HG03159 (cell line): ENCODE measurements around the gene ZNF514.
"Not testable (repeated sequence)": the region's sequence is repeated elsewhere in the genome, so short reads cannot be mapped to it uniquely, and the experiment has no call there.

Experiments
- ATAC-seq: cut with Tn5 transposase; IDR thresholded peaks from one replicate; pipeline ENCODE4 v1.9.1; 2021; ENCODE audit warnings: mild to moderate bottlenecking, moderate library complexity; ENCODE audit not compliant: unreplicated experiment

The ZNF514 gene

DNA sequence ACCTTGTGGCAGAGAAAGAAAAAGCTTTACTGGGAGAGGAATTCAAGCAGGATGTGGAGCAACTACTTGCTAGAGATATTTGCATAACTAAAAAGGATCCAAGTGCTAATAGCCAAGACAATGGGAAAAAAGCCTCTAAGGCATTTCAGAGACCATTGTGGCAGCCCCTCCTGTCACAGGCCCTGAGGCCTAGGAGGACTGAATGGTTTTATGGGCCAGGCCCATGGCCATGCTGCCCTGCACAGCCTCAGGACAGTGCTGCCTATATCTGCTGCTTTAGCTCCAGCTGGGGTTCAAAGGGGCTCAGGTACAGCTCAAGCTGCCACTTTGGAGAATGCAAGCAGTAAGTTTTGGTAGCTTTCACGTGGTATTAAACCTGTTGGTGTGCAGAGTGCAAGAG is 20.9 kb downstream of the ZNF514 start:
- no peak for ATAC-seq

GRCh38 chr2:95122197-95122551 is 37.5 kb downstream of the ZNF514 start:
- ATAC-seq, result peak; percentile 18

- peak; percentile 95 for ATAC-seq
These were observed 38.0 kb downstream of the ZNF514 start, which contains the start of gene MRPS5 for GRCh38 chr2:95121407-95122196. Gene MRPS5 (minus strand): TSS chr2:95121808. CDS start chr2:95121791, 17 bp downstream.

DNA sequence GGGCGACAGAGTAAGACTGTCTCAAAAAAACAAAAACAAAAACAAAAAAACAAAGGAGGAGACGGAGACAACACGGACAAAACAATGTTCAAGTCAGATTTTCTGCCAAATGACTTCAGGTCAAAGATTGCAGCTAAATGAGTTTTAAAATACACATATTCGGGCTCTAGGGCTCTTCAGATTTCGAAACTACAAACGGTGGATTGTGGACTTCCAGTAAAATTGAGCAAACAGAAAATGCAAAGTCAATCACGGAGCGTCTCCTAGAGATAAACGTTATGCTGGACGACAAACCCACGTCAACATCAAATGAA is 38.6 kb downstream of the ZNF514 start:
- ATAC-seq, result no peak

DNA sequence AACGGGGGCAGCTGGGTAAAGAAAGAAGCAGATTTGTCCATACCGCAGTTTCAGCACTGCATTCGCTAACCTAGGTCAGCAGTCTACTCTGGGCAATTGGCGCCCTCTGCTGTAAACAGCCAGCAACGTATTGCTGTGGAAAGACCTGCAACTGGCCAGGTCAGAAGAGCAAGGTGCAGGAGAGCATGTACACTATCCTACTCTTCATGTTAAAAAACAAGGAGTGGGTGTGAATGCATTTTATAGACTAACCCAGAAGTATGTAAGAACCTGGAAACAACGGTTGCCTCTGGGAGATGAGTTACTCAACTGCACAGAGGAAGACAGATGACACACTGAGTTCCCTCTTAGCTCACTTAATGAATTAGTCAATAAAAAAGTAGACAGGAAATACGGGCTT is 44.2 kb downstream of the ZNF514 start:
- ATAC-seq, result peak; percentile 95

GRCh38 chr2:95113464-95113863 is 46.2 kb downstream of the ZNF514 start:
- no peak for ATAC-seq

DNA sequence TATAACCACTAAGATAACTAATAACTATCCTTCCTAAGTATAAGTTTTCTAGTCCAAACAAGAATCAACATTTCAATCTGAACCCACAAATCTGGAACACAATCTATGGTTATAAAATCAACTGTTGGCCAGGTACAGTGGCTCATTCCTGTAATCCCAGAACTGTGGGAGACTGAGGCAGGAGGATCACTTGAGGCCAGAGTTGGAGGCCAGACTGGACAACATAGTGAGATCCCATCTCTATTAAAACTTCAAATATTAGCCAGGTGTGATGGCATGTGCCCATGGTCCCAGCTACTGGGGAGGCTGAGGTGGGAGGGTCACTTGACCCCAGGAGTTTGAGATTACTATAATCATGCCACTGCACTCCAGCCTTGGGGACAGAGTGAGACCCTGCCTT is 49.3 kb downstream of the ZNF514 start:
- no peak for ATAC-seq

GRCh38 chr2:95109260-95109659 is 50.4 kb downstream of the ZNF514 start:
- no peak for ATAC-seq

DNA sequence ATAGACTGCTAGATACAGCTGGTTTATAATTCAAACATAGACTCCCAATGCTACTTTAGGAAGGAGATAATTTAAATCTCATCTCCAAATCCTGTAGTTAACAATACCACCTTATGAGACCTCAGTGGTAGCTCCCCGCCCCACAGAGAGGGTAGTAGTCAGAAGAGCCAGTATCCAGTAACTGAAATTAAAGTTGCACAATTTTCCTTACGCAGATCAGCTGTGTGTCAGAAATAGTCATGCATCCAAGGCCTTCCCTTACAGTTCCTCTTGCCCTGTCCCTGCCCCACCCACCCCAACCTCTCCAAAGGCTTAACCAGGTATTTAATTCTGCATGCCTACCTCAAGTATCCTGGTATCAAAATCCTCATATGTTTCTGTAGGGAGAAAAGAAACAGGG is 53.6 kb downstream of the ZNF514 start:
- ATAC-seq, result no peak

DNA sequence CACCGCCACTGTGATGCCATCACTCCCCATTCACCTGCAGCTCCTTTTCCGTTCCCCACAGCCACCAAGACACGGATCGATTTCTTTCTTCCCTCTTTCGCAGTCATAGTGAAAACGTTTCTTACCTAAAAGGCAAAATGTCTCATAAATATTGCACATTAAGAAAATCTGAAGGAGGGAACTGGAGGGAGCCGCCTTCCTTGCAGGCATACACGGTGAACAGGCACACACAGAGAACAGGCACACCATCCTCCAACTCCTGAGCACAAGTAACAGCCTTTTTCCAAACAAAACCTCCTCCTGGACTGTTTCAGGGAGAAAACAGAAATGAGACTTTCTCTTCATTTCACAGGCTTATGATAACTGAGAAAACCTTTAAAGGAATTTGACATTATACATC is 55.0 kb downstream of the ZNF514 start:
- ATAC-seq, result no peak

DNA sequence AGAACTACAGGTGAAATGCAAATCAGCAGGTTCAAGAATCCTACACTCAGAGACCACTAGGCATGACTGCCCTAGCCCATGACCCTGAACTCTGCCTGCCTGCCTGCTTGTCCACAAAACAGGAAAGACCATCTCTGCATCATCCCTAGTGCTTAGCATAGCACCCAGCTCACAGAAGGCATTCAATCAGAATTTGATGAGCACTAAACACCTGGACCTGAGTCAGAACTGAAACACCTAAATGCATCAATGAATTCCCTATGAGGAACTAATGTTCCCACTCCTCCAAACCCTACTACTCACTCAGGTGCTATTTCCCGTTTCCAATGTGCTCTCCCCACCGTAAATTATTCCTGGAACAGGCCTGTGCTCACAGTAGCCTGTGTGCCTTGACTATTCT is 59.7 kb downstream of the ZNF514 start:
- no peak for ATAC-seq

DNA sequence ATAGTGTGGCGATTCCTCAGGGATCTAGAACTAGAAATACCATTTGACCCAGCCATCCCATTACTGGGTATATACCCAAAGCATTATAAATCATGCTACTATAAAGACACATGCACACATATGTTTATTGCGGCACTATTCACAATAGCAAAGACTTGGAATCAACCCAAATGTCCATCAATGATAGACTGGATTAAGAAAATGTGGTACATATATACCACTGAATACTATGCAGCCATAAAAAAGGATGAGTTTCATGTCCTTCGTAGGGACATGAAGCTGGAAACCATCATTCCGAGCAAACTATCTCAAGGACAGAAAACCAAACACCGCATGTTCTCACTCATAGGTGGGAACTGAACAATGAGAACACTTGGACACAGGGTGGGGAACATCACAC is 61.4 kb downstream of the ZNF514 start:
- not testable (repeated sequence) for ATAC-seq
